Activated naive CD8-positive, alpha-beta T cell treated with anti-CD3 and anti-CD28 coated beads, Interleukin-2, amount 50 U/mL, for 24 hours (primary cell): ENCODE data around the gene NFATC2.

ENCODE experiments used
- ATAC-seq: fragments of 150-1000 bp; cut with Tn5 transposase; one replicate; pipeline ENCODE4 v1.10.0; 2021
- DNase-seq: peaks from one replicate; pipeline ENCODE4 v3.0.0; 2021
- H3K27ac Mint-ChIP-seq: one replicate; pipeline ENCODE4 v1.8.0; 2021; ENCODE audit warnings: mild to moderate bottlenecking, mixed read lengths
- H3K27me3 Mint-ChIP-seq: one replicate; pipeline ENCODE4 v1.8.0; 2021; ENCODE audit warnings: mixed read lengths
- H3K36me3 Mint-ChIP-seq: one replicate; pipeline ENCODE4 v1.8.0; 2021; ENCODE audit warnings: low read depth, mixed read lengths
- H3K4me1 Mint-ChIP-seq: one replicate; pipeline ENCODE4 v1.8.0; 2021; ENCODE audit warnings: mixed read lengths
- H3K4me3 Mint-ChIP-seq: one replicate; pipeline ENCODE4 v1.8.0; 2021; ENCODE audit warnings: mild to moderate bottlenecking, moderate library complexity, mixed read lengths
- H3K9me3 Mint-ChIP-seq: one replicate; pipeline ENCODE4 v1.8.0; 2021; ENCODE audit warnings: mixed read lengths

NFATC2 gene

DNA sequence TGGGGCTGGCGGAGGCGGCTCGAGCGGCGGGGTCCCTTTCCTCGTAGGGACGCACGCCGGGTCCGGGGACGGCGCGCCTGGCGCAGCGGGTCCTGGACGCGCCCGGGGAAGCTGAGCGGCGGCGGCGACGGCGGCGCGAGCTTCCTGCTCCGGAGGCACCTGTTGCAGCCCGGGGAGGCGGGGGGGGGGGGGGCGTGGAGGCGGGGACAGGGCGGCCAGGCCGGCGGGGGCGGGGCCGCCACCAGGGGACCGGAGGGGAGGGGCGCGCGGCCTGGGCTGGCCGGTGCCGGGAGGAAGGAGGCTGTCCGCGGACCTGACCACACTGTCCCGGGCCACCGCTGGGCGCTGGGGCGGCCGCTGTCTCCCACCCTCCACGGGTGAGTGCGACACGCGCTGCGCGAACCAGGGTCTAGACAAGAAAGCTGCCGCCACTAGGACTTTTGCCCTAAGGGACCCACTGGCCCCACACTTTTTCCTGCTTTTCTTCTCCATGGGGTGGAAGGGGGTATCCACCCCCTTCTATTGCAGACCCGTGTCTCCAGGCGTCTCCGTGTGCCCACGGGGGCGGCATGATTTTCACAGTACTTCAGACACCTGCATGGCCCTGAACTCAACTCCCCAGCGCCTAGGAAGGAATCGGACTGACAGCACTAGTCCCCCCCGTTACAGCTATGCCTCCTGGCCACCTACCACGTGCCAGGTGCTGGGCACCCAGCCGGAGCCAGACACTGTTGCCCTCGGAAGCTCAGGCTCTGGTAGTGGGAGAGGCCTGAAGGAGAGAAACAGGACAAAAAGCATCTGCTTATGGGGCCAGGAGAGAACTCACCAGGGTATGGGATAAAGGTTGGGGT, at the start of gene NFATC2:
Gene NFATC2 (minus strand): TSS at position 149 of the 851 bp plus-strand sequence. CDS start 220 bp downstream, outside the sequence.
- Mint-ChIP-seq H3K9me3 (no peaks in the 10 kb centered on the region), H3K4me1 (peaks cover 45% of the 10 kb centered on the region), H3K36me3 (peaks cover 18% of the 10 kb centered on the region), H3K27ac (peak within 1 kb of the TSS; percentile 98), H3K27me3 (peaks cover 12% of the 10 kb centered on the region), H3K4me3 (peak within 1 kb of the TSS; percentile 95)
- ATAC-seq (peak; percentile 7), DNase-seq (peak; percentile 67)

DNA sequence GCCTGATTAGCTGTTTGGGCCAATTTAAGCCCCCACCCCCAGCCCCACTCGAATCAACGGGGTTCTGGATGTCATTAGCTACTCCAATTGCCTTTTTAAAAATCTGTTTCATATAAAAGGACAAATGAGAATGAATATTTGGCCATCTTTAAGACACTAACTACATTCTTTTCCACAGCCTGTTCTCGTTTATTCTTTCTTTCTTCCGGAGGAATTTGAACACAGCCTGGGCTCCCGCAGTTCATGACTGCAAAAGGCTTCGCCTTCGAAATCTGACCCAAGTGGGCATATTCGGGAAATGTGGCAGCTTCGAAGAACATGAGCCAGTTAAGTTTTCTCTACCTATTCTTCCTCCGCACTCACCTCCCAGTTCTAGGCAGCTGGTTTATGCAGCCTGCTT, 49.4 kb upstream of the NFATC2 start:
- Mint-ChIP-seq H3K27ac (no peak overlapping the region), H3K4me3 (no peak overlapping the region), H3K27me3 (peaks cover 3% of the 10 kb centered on the region), H3K9me3 (no peaks in the 10 kb centered on the region), H3K36me3 (no peaks in the 10 kb centered on the region), H3K4me1 (peaks cover 31% of the 10 kb centered on the region)
- ATAC-seq = no peak
- DNase-seq = no peak

- no peak overlapping the region for H3K4me3 Mint-ChIP-seq
- H3K36me3 Mint-ChIP-seq = no peaks in the 10 kb centered on the region
- no peak overlapping the region for H3K27ac Mint-ChIP-seq
- no peak for ATAC-seq
- no peaks in the 10 kb centered on the region for H3K9me3 Mint-ChIP-seq
- H3K4me1 Mint-ChIP-seq = peaks cover 10% of the 10 kb centered on the region
- H3K27me3 Mint-ChIP-seq = peaks cover 2% of the 10 kb centered on the region
- DNase-seq = no peak
Measured at GRCh38 chr20:51588762-51589161, 46.2 kb upstream of the NFATC2 start.

- no peak for DNase-seq
- Mint-ChIP-seq H3K36me3 (no peaks in the 10 kb centered on the region), H3K9me3 (no peaks in the 10 kb centered on the region), H3K27ac (no peak overlapping the region), H3K4me3 (no peak overlapping the region), H3K27me3 (peaks cover 2% of the 10 kb centered on the region), H3K4me1 (peaks cover 7% of the 10 kb centered on the region)
- ATAC-seq = no peak
Measured at GRCh38 chr20:51587145-51587544, 44.6 kb upstream of the NFATC2 start.

DNA sequence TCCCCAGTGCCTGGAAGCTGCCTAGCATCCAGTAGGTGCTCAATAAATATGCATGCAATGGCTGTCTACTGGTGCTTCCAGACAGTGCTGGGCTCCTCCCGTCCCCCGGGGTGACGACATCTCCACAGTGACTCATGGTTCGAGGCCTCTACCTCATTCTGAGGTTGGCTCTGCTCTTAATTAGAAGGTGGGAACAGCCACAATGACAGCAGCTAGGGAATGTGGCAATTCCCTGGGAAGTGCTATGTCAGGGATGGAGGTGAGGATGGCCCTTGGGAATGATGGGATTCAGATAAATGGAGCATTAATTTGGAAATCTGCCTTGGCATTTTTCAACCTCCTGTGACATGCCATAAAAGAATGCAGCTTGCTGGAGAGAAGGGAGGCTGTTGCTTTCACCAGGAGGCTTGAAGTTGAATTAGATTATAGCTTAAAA, 43.5 kb upstream of the NFATC2 start:
- peaks cover 7% of the 10 kb centered on the region for H3K4me1 Mint-ChIP-seq
- no peak overlapping the region for H3K27ac Mint-ChIP-seq
- H3K36me3 Mint-ChIP-seq = no peaks in the 10 kb centered on the region
- peaks cover 2% of the 10 kb centered on the region for H3K27me3 Mint-ChIP-seq
- no peak overlapping the region for H3K4me3 Mint-ChIP-seq
- DNase-seq = no peak
- no peak for ATAC-seq
- no peaks in the 10 kb centered on the region for H3K9me3 Mint-ChIP-seq

GRCh38 chr20:51585148-51585547, 42.6 kb upstream of the NFATC2 start:
- Mint-ChIP-seq H3K27me3 (peaks cover 2% of the 10 kb centered on the region), H3K9me3 (no peaks in the 10 kb centered on the region), H3K27ac (no peak overlapping the region), H3K36me3 (no peaks in the 10 kb centered on the region), H3K4me3 (no peak overlapping the region), H3K4me1 (peaks cover 7% of the 10 kb centered on the region)
- ATAC-seq (no peak), DNase-seq (no peak)

GRCh38 chr20:51584737-51585136, 42.2 kb upstream of the NFATC2 start:
- no peak for DNase-seq
- H3K4me3 Mint-ChIP-seq = no peak overlapping the region
- H3K27me3 Mint-ChIP-seq = peaks cover 2% of the 10 kb centered on the region
- H3K9me3 Mint-ChIP-seq = no peaks in the 10 kb centered on the region
- H3K36me3 Mint-ChIP-seq = no peaks in the 10 kb centered on the region
- H3K27ac Mint-ChIP-seq = no peak overlapping the region
- ATAC-seq = no peak
- peaks cover 7% of the 10 kb centered on the region for H3K4me1 Mint-ChIP-seq

DNA sequence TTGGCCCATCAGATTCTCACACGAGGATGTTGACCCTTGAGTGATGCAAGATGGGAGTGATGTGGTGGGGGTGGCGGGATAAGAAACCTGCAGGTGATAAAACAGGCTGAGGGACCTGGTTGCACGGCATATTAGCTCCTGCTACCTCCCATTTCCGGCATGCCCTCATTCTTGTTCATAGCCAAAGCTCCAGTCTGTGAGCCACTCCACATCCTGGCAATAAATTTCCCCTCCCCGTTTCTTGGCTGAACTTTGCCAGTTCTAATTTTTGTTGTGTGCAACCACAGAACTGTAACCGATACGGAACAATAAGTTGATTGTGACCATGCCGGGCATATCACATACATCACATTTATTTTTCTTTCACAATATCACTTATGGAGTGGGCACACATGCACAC, 41.6 kb upstream of the NFATC2 start:
- no peak for DNase-seq
- no peak for ATAC-seq
- Mint-ChIP-seq H3K27ac (no peak overlapping the region), H3K4me3 (no peak overlapping the region), H3K36me3 (no peaks in the 10 kb centered on the region), H3K4me1 (peaks cover 7% of the 10 kb centered on the region), H3K9me3 (no peaks in the 10 kb centered on the region), H3K27me3 (peaks cover 2% of the 10 kb centered on the region)

DNA sequence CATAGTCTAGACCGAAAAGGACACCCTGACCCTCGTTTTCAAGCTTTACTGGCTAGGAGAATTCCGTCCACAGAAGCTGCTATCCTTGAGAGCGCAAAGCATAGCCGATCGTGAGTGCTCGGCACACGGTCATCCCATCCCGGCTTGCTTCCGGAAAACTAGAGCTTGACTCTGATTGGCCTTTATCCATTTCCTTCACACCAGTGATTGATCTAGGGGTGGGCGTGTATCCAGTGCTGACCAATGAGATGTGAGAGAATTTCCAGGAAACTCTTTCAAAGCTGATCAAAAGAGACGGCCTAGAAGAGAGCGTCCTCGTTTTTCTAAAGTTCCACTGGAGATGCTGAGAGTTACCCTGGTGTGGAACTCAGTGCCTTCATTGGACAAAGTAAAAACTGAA, 41.0 kb upstream of the NFATC2 start:
- H3K27me3 Mint-ChIP-seq = peaks cover 2% of the 10 kb centered on the region
- ATAC-seq (no peak), DNase-seq (no peak)
- H3K4me3 Mint-ChIP-seq = no peak overlapping the region
- no peak overlapping the region for H3K27ac Mint-ChIP-seq
- no peaks in the 10 kb centered on the region for H3K36me3 Mint-ChIP-seq
- no peaks in the 10 kb centered on the region for H3K9me3 Mint-ChIP-seq
- H3K4me1 Mint-ChIP-seq = peaks cover 7% of the 10 kb centered on the region

DNA sequence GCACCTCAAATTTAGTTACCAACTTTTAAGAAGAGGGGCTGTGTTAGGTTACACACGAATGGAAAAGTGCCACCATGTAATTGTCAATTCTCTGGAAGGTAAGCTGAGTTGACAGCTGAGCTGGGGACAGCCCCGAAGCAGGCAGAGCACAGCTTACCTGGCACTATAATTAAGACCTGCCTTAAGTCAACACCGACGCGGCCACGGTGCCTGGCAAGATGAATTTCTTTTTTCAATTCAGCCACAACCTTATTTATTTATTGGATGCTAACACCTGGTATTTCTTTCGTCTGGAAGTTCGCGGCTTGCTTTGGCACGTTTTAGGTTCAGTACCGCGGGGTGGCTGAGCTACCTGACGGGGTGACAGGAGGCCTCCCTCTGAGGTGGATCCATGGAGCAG, 40.6 kb upstream of the NFATC2 start:
- H3K9me3 Mint-ChIP-seq = no peaks in the 10 kb centered on the region
- H3K27me3 Mint-ChIP-seq = peaks cover 2% of the 10 kb centered on the region
- H3K27ac Mint-ChIP-seq = no peak overlapping the region
- DNase-seq (no peak), ATAC-seq (no peak)
- peaks cover 7% of the 10 kb centered on the region for H3K4me1 Mint-ChIP-seq
- H3K4me3 Mint-ChIP-seq = no peak overlapping the region
- no peaks in the 10 kb centered on the region for H3K36me3 Mint-ChIP-seq

DNA sequence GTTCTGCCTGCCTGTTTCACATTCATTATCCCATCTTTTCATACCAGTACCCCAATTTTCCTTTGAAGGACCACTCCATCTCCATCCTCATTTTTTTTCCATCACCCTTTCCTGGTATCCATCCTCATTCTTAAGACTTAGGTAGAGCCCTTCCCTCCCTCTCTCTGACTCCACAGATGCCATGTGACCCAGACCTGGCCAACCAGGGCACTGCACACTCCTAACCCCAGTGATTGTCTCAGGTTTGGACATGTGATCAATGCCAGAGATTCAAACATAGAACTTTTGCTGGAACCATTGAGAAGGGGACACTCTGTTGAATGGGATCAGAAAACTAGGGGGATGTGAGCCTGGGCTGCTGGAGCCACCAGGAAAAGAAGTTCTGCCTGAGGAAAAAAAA, 39.1 kb upstream of the NFATC2 start:
- H3K27ac Mint-ChIP-seq = no peak overlapping the region

DNA sequence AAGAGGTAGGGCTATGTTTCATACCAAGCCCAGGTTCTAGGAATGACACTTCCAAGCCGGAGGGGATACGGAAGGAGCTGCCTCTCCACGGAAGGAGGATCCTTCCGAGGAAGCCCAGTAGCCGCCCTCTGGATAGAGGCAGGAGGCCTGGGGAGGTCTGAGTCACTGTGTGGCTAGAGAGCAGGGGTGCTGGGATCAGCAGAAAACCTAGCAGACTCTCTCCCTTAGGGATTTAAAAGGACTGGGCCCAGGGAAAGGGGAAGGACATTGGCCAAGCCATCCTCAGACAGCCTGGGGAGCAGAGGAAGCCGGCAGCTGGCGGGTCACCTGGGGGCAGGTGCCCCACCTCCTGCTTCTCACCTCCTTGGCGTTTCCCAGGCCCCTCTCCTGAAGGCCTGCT, 36.6 kb upstream of the NFATC2 start:
- Mint-ChIP-seq H3K27me3 (no peaks in the 10 kb centered on the region), H3K27ac (no peak overlapping the region), H3K36me3 (no peaks in the 10 kb centered on the region), H3K4me1 (peaks cover 7% of the 10 kb centered on the region), H3K4me3 (no peak overlapping the region), H3K9me3 (peaks cover 10% of the 10 kb centered on the region)
- no peak for ATAC-seq
- no peak for DNase-seq

More for the DNA sequence above, 39.1 kb upstream of the NFATC2 start:
- Mint-ChIP-seq H3K9me3 (no peaks in the 10 kb centered on the region), H3K36me3 (no peaks in the 10 kb centered on the region), H3K4me3 (no peak overlapping the region), H3K4me1 (peaks cover 7% of the 10 kb centered on the region), H3K27me3 (no peaks in the 10 kb centered on the region)
- ATAC-seq (no peak), DNase-seq (no peak)

- H3K4me3 Mint-ChIP-seq = no peak overlapping the region
- H3K27ac Mint-ChIP-seq = no peak overlapping the region
- ATAC-seq (no peak), DNase-seq (no peak)
- peaks cover 7% of the 10 kb centered on the region for H3K4me1 Mint-ChIP-seq
- no peaks in the 10 kb centered on the region for H3K36me3 Mint-ChIP-seq
- H3K9me3 Mint-ChIP-seq = peaks cover 10% of the 10 kb centered on the region
- H3K27me3 Mint-ChIP-seq = no peaks in the 10 kb centered on the region
Measured at GRCh38 chr20:51578145-51578459, 35.6 kb upstream of the NFATC2 start.

DNA sequence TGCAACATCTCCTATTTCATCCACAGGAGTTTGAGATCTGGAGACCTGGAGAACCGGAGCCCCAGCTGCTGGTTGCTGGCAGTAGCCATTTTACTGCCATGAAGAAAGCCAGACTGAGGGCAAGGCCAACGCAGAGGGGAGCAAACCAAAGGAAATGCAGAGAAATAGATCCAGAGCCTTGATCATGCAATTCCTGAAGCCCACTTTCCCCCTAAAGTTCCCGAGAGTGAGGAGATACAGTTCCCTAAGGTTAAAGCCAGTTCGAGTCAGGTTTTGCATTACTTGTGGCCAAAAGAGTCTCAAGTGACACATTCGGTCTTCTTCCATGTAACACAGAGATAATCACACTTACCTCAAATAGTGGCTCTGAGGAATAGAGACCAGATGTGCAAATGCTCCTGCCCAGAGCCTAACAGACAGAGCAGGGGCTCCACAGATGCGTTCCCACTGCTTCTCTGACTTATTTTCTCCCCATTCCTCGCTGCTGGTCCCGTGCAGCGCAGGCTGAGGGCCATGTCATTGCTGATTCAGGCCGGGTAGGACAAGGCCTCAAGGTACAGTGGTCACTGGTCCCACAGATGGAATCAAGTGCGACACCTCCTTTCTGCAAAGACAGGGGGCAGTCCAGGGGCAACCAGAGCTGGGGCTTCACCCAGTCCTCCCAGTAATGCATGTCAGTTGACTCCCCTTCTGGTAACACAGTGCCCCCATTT, 35.1 kb upstream of the NFATC2 start:
- ATAC-seq (no peak), DNase-seq (no peak)
- H3K4me1 Mint-ChIP-seq = peaks cover 7% of the 10 kb centered on the region
- H3K4me3 Mint-ChIP-seq = no peak overlapping the region
- no peaks in the 10 kb centered on the region for H3K27me3 Mint-ChIP-seq
- H3K36me3 Mint-ChIP-seq = no peaks in the 10 kb centered on the region
- H3K9me3 Mint-ChIP-seq = peaks cover 10% of the 10 kb centered on the region
- H3K27ac Mint-ChIP-seq = no peak overlapping the region

DNA sequence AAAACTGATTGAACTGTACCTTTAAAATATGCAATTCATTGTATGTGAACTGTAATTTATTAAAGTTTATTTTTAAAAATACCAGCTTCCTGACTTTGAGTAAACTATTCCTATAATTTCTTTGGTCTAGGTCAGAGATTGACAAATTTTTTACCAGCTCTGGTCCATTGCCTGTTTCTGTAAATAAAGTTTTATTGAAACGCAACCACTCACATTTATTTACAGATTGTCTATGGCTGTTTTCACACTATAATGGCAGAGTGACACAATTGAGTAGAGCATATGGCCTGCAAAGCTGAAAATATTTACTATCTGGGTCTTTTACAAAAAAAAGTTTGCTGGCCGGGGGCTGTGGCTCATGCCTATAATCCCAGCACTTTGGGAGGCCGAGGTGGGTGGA, 33.0 kb upstream of the NFATC2 start:
- Mint-ChIP-seq H3K27me3 (peaks cover 2% of the 10 kb centered on the region), H3K9me3 (peaks cover 10% of the 10 kb centered on the region), H3K27ac (no peak overlapping the region), H3K4me1 (peaks cover 7% of the 10 kb centered on the region), H3K36me3 (no peaks in the 10 kb centered on the region), H3K4me3 (no peak overlapping the region)
- no peak for ATAC-seq
- no peak for DNase-seq
